Amniotic stem cell (primary cell): ENCODE data around the gene TMEM121.

ENCODE experiments used
- DNase-seq: peaks from one replicate; lab custom pipeline; 2025; lab: John Stamatoyannopoulos, UW

The TMEM121 gene

DNA sequence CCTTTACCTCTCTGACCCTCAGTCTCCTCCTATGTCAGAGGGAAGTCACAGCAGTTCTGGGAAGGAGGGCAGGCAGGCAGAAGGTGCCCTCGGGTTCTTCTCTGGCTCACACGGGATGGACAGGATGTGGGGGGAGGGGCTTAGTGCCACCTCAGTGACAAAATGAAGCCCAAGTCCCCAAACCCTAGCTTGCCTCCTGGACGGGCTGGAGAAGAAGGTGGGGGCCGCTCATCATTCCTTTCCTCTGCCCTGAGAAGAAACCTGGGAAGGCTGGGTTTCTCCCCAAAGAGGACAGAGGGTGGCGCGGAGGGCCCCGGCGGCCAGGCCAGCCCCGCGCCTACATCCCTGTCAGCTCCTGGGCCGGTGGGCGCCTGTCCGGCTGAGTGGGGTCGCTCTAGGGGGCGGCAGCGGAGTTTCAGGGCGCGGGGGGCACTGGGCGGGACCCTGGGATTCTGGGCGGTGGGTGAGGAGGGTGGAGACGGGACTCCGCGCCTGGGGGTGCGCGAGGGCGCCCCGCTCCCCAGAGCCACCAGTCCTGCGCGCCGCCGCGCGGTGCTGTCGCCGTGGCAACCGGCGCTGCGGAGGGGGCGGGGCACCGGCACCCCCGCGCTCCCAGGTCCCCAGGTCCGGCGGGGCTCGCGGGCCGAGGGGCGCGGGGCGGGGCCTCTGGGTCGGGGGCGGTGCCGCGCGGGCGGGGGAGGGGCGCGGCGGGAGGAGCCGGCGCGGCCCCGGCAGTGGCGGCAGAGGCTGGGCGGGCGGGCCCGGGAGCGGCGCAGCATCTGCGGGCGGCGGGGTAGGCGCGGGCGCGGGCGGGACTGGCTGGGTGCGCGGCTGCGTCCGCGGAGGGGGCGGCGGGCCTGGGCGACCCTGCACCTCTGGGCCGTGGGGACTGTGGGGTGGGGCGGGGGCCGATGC lies at the start of gene TMEM121:
Gene TMEM121, plus strand, starts transcription at position 723 of the 915 bp plus-strand sequence. CDS start 2,252 bp downstream, outside the sequence.
- DNase-seq, result no peak

GRCh38 chr14:105476831-105477659 lies 49.3 kb upstream of the TMEM121 start:
- no peak for DNase-seq

DNA sequence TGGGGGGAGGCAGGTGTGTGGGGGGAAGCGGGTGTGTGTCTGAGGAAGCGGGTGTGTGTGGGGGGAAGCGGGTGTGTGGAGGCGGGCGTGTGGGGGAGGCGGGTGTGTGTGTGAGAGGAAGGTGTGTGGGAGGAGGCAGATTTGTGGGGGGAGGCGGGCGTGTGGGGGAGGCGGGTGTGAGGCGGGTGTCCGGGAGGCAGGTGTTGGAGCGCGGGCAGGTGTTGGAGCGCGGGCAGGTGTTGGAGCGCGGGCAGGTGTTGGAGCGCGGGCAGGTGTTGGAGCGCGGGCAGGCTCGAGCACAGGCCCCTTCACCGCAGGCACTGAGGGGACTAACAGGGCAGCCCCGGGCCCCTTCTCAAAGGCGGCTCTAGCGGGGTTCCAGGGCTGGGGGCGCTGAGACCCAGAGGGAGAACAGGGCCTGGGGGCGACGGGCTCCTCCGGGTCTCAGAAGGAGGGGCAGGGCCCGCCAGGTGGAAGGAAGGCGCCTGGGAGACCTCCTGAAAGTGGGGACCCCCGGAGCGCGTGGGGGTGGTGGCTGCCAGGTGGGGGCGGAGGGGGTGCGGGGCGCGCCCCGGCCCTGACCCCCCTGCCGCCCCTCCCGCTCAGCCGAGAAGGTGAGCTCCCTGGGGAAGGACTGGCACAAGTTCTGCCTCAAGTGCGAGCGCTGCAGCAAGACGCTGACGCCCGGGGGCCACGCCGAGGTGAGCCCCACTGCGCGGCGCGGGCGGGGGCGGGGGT lies 48.6 kb upstream of the TMEM121 start:
- no peak for DNase-seq

DNA sequence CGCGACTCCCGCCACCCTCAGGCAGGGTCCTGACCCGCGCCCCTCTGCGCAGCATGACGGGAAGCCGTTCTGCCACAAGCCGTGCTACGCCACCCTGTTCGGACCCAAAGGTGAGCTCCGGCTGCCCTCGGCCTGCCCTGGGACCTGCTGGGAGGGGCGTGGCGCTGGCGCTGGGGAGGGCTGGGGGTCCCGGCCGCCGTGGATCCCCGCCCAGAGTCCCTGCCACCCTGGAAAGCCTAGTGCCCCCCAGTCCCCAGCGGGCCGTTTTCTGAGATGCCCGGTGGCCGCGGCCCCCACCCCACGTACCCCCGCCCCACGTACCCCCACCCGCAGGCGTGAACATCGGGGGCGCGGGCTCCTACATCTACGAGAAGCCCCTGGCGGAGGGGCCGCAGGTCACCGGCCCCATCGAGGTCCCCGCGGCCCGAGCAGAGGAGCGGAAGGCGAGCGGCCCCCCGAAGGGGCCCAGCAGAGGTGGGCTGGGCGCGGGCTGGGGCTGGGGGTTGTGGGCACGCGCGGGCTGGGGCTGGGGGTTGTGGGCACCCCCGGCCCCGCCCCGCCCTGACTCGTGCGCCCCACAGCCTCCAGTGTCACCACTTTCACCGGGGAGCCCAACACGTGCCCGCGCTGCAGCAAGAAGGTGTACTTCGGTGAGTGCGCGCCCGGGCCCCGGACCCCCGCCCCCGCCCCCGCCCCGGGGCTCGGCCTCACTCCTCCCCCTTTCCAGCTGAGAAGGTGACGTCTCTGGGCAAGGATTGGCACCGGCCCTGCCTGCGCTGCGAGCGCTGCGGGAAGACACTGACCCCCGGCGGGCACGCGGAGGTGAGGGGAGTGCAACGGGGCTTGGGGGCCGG lies 47.8 kb upstream of the TMEM121 start:
- DNase-seq, result no peak

DNA sequence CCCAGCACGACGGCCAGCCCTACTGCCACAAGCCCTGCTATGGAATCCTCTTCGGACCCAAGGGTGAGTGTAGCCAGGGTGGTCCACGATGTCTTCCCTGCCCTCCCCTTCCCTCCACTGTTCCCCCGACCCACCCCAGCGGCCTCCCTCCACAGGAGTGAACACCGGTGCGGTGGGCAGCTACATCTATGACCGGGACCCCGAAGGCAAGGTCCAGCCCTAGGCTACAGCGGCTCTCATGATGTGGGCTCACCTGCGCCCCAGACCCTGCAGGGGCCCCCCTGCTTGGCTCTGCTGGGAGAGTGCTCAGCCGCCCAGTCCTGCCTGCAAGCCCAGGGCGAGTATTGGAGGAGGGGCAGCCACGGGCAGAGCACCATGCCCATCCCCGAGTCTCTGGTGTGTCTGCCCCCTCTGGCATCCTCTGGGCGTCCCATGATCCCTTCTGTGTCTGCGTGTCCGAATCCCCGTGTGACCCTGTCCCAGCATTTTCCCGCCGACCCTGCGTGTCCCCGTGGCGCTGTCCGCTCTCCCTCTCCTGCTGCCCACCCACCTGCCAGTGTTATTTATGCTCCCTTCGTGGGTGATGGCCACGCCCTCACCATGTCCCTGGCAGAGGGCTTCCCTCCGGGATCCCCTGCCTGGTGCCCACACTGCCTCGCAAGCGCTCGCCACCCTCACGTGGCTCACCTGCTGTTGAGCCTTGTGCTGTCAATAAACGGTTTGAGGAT lies 46.8 kb upstream of the TMEM121 start:
- no peak for DNase-seq

- DNase-seq, result no peak
Measured at GRCh38 chr14:105480199-105480746, 46.1 kb upstream of the TMEM121 start.

DNA sequence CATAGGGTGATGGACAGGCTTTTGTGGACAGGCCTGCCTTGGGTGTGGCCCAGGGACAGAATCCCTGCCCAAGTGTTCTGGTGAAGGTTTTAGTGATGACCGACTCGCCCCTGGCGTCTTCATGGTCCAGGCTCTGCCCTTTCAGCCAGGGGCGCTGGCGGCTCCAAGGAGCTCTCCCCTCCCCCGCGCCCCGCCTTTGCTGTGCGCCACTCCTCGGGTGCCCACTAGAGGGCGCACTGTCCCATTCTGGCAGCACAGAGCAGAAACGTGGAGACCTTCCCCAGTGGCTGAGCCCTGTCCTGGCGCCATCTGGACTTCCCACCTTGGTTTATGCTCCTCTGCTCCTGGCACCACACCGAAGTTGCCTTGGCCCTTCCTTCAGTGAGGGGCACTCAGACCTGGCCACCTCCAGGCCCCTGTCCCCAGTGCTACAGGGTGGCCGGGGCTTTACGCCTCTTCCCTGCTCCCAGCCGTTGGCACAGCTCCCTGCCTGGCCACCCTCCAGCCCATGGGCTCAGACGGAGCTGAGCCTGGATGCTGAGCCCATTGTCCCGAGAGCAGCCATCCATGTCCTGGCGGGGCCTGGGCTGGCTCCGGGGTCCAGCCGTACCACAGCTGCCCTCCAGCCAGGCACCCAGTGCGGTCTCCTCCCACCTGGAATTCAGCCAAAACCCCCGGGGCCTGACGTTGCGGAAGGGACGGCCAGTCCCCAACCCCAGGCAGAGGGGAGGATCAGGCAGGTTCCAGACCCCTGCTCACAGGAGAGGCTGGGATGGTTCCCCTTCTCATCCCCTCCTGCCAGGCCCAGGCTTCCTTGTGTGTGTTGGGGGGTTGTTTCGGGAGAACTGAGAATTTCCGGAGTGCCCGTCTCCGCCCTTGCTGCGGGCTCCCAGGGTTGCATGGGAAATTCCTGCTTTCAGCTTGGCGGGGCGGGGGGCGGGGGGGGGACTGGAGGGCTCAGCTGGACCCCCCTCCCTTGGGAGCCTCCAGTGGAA lies 45.3 kb upstream of the TMEM121 start:
- peak; percentile 49 for DNase-seq

DNA sequence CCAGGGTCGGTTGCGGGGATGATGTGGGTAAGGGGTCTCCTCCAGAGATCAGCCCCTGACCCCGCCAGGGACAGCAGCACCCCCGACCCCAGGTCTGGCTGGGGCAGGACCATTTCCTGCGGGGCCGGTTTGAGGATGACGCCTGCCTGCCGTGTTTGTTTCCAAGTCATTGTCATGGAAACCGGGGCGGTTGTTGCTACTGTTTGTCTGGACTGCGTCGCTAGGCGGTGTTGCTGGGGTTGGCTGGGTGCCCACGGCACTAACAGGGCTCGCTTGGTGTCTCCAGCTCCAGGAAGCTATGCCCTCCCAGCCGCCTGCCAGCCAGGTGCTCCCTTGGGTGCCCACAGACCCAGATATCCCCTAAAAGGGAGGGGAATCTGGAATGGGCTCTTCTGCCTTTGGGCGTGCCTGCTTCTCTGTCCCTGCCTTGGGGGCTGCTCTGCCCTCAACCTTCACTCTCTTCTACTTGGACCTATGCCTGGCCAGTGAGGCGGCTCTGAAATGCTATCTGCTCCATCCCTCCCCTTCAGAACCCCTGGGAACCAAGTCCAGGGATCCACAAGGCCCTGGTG lies 44.4 kb upstream of the TMEM121 start:
- peak; percentile 88 for DNase-seq

GRCh38 chr14:105482486-105483110 lies 43.8 kb upstream of the TMEM121 start:
- no peak for DNase-seq

- DNase-seq, result no peak
Measured at GRCh38 chr14:105483300-105484068, 42.9 kb upstream of the TMEM121 start.

- DNase-seq, result no peak
Measured at GRCh38 chr14:105484069-105484996, 42.0 kb upstream of the TMEM121 start.

- DNase-seq, result no peak
Measured at GRCh38 chr14:105484997-105485393, 41.4 kb upstream of the TMEM121 start.

- DNase-seq, result no peak
Measured at GRCh38 chr14:105485739-105486162, 40.6 kb upstream of the TMEM121 start.

DNA sequence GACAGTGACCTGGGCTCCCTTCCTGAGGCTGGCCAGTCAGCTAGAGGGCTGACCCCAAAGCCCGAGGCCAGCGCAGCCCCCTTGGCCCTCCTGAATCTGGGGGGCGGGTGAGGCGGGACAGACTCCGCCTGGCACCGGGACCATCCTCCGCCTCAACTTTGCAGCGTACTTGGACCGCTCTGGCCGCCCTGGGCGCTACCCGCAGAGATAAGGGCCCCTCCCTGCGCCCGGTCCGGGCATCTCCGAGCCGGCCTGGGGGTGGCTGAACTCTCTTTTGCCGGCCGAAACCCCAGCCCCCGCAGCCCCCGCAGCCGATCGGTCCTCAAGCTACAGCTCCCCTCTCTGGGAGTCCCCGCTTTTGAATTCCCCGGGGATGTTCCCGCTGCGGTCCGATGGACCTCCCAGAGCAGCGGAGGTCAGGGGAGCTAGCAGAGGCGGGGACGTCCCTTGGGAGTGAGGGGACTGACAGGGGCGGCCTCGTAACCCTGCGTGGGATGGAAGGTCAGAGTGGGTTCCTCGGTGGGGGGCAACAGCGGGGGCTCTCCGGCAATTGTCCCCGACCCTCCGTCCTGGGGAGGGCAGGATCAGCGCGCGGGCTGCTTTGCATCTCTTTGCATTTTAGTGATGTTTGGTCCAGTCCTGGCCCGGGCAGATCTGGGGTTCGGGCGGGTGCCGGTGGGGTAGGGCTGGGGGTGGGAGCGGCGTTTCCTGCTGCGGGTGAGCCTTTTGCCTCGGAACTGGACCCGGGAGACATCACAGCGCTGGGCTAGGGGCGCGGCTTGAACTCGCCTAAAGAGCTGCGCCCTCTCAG lies 40.0 kb upstream of the TMEM121 start, which contains the start of gene CRIP1:
Gene CRIP1, plus strand, starts transcription at position 724 of the 811 bp plus-strand sequence. CDS start 374 bp downstream, outside the sequence.
- no peak for DNase-seq

- DNase-seq, result no peak
Measured at GRCh38 chr14:105486974-105487448, 39.4 kb upstream of the TMEM121 start.
